GM12892 (cell line): ENCODE measurements around the gene NMNAT1.

ENCODE experiments used
- POLR2A ChIP-seq: IDR thresholded peaks from 2 replicates; pipeline ENCODE4 v1.6.1; 2011; ENCODE audit warnings: low read depth, low read length, control low read depth
- POLR2AphosphoS5 ChIP-seq: IDR thresholded peaks from 2 replicates; pipeline ENCODE4 v1.6.1; 2011; ENCODE audit warnings: low read depth, low read length, control low read depth
- TAF1 ChIP-seq: IDR thresholded peaks from 2 replicates; pipeline ENCODE4 v1.6.1; 2011; ENCODE audit warnings: low read depth, mild to moderate bottlenecking, control low read depth, low read length, borderline replicate concordance

- TF ChIP-seq POLR2A (no peak), POLR2AphosphoS5 (0 out of 2 replicates have a peak, but pooled peaks have one; percentile 18), TAF1 (0 out of 2 replicates have a peak, but pooled peaks have one; percentile 29)
These were observed 89.5 kb downstream of the NMNAT1 start, which contains the start of gene UBE4B for GRCh38 chr1:10032590-10033358.
